ENCODE data around the gene ITPR2.
"Not testable (repeated sequence)": the region's sequence is repeated elsewhere in the genome, so short reads cannot be mapped to it uniquely, and the experiment has no call there.

The ITPR2 gene

GRCh38 chr12:26848156-26848825 is 15.3 kb upstream of the ITPR2 start:
- no peak for DNase-seq (ENCODE audit: low read depth)

GRCh38 chr12:26847431-26847830 is 14.4 kb upstream of the ITPR2 start:
- no peak for DNase-seq (ENCODE audit: low read depth)

GRCh38 chr12:26846416-26846815 is 13.4 kb upstream of the ITPR2 start:
- DNase-seq (ENCODE audit: low read depth): no peak

GRCh38 chr12:26845984-26846383 is 13.0 kb upstream of the ITPR2 start:
- no peak for DNase-seq (ENCODE audit: low read depth)

GRCh38 chr12:26845057-26845666 is 12.2 kb upstream of the ITPR2 start:
- no peak for DNase-seq (ENCODE audit: low read depth)

GRCh38 chr12:26843311-26843710 is 10.3 kb upstream of the ITPR2 start:
- DNase-seq (ENCODE audit: low read depth): no peak

GRCh38 chr12:26841085-26841484 is 8.1 kb upstream of the ITPR2 start:
- DNase-seq (ENCODE audit: low read depth): no peak

GRCh38 chr12:26839512-26839911 is 6.5 kb upstream of the ITPR2 start:
- DNase-seq (ENCODE audit: low read depth): no peak

GRCh38 chr12:26838888-26839416 is 6.0 kb upstream of the ITPR2 start:
- DNase-seq (ENCODE audit: low read depth): no peak

- no peak for DNase-seq (ENCODE audit: low read depth)
These were observed 3.2 kb upstream of the ITPR2 start for GRCh38 chr12:26836201-26836600.

- DNase-seq (ENCODE audit: low read depth): not testable (repeated sequence)
These were observed 1.6 kb upstream of the ITPR2 start for GRCh38 chr12:26834503-26835060.

- DNase-seq (ENCODE audit: low read depth): peak; percentile 10
These were observed 923 bp upstream of the ITPR2 start for GRCh38 chr12:26833743-26834490.

GRCh38 chr12:26831951-26832821 is 808 bp downstream of the ITPR2 start:
- DNase-seq (ENCODE audit: low read depth): peak; percentile 45

- no peak for DNase-seq (ENCODE audit: low read depth)
These were observed 2.0 kb downstream of the ITPR2 start for GRCh38 chr12:26830783-26831551.

GRCh38 chr12:26830363-26830762 is 2.6 kb downstream of the ITPR2 start:
- no peak for DNase-seq (ENCODE audit: low read depth)

GRCh38 chr12:26828280-26829073 is 4.5 kb downstream of the ITPR2 start:
- no peak for DNase-seq (ENCODE audit: low read depth)

- no peak for DNase-seq (ENCODE audit: low read depth)
These were observed 6.6 kb downstream of the ITPR2 start for GRCh38 chr12:26826437-26826836.

GRCh38 chr12:26825459-26826016 is 7.5 kb downstream of the ITPR2 start:
- DNase-seq (ENCODE audit: low read depth): no peak

- DNase-seq (ENCODE audit: low read depth): no peak
These were observed 9.6 kb downstream of the ITPR2 start for GRCh38 chr12:26823390-26823789.

- no peak for DNase-seq (ENCODE audit: low read depth)
These were observed 11.0 kb downstream of the ITPR2 start for GRCh38 chr12:26822026-26822425.
